ENCODE data around the gene LCK. TPM values are rescaled to one million over a fixed set of nuclear protein-coding genes. Genes with fewer than 3 reads are reported as not detected.

LCK gene
- total and polyA plus RNA-seq, 2 experiments from 2014 or later, result 33.2 to 86.6 TPM

GRCh38 chr1:32303997-32304622 lies 53.0 kb downstream of the LCK start (continued):
- TF ChIP-seq CTCF (conservative IDR thresholded peaks at IDR 0.05; ENCODE audit: low read depth in 2 of 2) (no peak), STAT1 (IDR thresholded peaks at IDR 0.05; ENCODE audit: unreplicated experiment) (no peak), ETS1 (IDR thresholded peaks at IDR 0.05) (no peak), REST (IDR thresholded peaks at IDR 0.05; ENCODE audit: unreplicated experiment) (no peak)

- no peak overlapping the region for H3K27ac Mint-ChIP-seq
- no peak for TF ChIP-seq ZNF462 (CRISPR knock-in tag; IDR thresholded peaks at IDR 0.05)
- no peak for TF ChIP-seq ZNF331 (CRISPR knock-in tag; IDR thresholded peaks at IDR 0.05; ENCODE audit: low read depth)
- no peak for TF ChIP-seq EZH2phosphoT487 (IDR thresholded peaks at IDR 0.05; ENCODE audit: unreplicated experiment)
- no peak for TF ChIP-seq CREB1 (CRISPR knock-in tag; IDR thresholded peaks at IDR 0.05; ENCODE audit: low read depth)
- TF ChIP-seq STAT1 (IDR thresholded peaks at IDR 0.05; ENCODE audit: unreplicated experiment), result no peak
- no peak for TF ChIP-seq POLR2AphosphoS5 (IDR thresholded peaks at IDR 0.05; ENCODE audit: low read depth)
- no peak for TF ChIP-seq ZNF114 (CRISPR knock-in tag; IDR thresholded peaks at IDR 0.05)
- TF ChIP-seq NANOG (IDR thresholded peaks at IDR 0.05; ENCODE audit: borderline replicate concordance), result no peak
Observed at GRCh38 chr1:32305310-32305709, 54.2 kb downstream of the LCK start.

More at GRCh38 chr1:32305310-32305709, 54.2 kb downstream of the LCK start:
- no peak overlapping the region for H3K4me3 Mint-ChIP-seq
- ATAC-seq, result no peak
- H3K4me1 Mint-ChIP-seq, result no peaks in the 10 kb centered on the region
- Histone ChIP-seq H2AFZ (no peak overlapping the region), H3K27ac (ENCODE audit: low read depth) (no peak overlapping the region), H4K20me1 (replicated peaks; ENCODE audit: insufficient read depth) (peaks cover 25% of the 10 kb centered on the region; the same call in 1 of the 2 replicates), H3K4me2 (no peak overlapping the region), H3K4me3 (no peak overlapping the region), H3F3A (replicated peaks; ENCODE audit: low read depth) (no peaks in the 10 kb centered on the region), H3K79me2 (replicated peaks; ENCODE audit: insufficient read depth) (peaks cover 82% of the 10 kb centered on the region), H3K9me2 (ENCODE audit: insufficient read depth) (no peaks in the 10 kb centered on the region), H3K36me3 (ENCODE audit: insufficient read depth) (peaks cover 32% of the 10 kb centered on the region), H3K4me1 (ENCODE audit: insufficient read depth) (no peaks in the 10 kb centered on the region), H3K27me3 (ENCODE audit: insufficient read depth) (no peaks in the 10 kb centered on the region)
- peaks cover 45% of the 10 kb centered on the region for H3K36me3 Mint-ChIP-seq (ENCODE audit: low read depth)
- peaks cover 6% of the 10 kb centered on the region; the same call in 1 of the 3 replicates for H3K9me3 Mint-ChIP-seq
- peaks cover 4% of the 10 kb centered on the region for H3K27me3 Mint-ChIP-seq (ENCODE audit: insufficient read depth, low read depth, poor library complexity)
- no peak for DNase-seq (ENCODE audit: low spot score)

All from GM23338 (cell line).